ENCODE measurements around the gene RPL18.
A peak's percentile ranks its signal among the peaks of the same experiment; 100 is the strongest.
"Not testable (repeated sequence)": the region's sequence is repeated elsewhere in the genome, so short reads cannot be mapped to it uniquely, and the experiment has no call there.

RPL18 gene

GRCh38 chr19:48595171-48595570 lies 23.8 kb downstream of the RPL18 start:
- POLR2A ChIA-PET (ENCODE audit: low non-redundant PET) = no interaction called here
- DNase-seq (ENCODE audit: low spot score) = no peak
- no peak for TF ChIP-seq CTCF (conservative IDR thresholded peaks at IDR 0.05; ENCODE audit: low read depth)
- CTCF ChIA-PET = interaction anchor here (0.6 to 1.4 kb wide), 2 partner anchors 13 to 140 kb away, joined by 3 to 7 read pairs; partner anchors contain the start of gene KCNJ14
- H3K27ac ChIP-seq = no peak overlapping the region

GRCh38 chr19:48591021-48591420 lies 28.0 kb downstream of the RPL18 start:
- ChIA-PET CTCF (no interaction called here), POLR2A (ENCODE audit: low non-redundant PET) (no interaction called here)
- DNase-seq (ENCODE audit: low spot score) = no peak
- peak overlapping the region; percentile 74 for H3K27ac ChIP-seq
- TF ChIP-seq CTCF (conservative IDR thresholded peaks at IDR 0.05; ENCODE audit: low read depth) = no peak

- ChIA-PET CTCF (interaction anchor here (0.6 to 1.8 kb wide), 15 partner anchors 18 to 269 kb away, joined by 3 to 7 read pairs (median 4); no protein-coding TSS in a partner anchor), POLR2A (ENCODE audit: low non-redundant PET) (interaction anchor here (0.6 kb wide), 1 partner anchor 30 kb away, joined by 3 read pairs; the partner anchor contains the start of genes RPL18 and SPHK2)
- peak; percentile 93 for DNase-seq (ENCODE audit: low spot score)
- H3K27ac ChIP-seq = peak overlapping the region; percentile 74
- peak; percentile 93 for TF ChIP-seq CTCF (conservative IDR thresholded peaks at IDR 0.05; ENCODE audit: low read depth)
Observed at GRCh38 chr19:48588670-48589401, 30.1 kb downstream of the RPL18 start.

GRCh38 chr19:48587387-48587786 lies 31.6 kb downstream of the RPL18 start:
- no peak for TF ChIP-seq CTCF (conservative IDR thresholded peaks at IDR 0.05; ENCODE audit: low read depth)
- ChIA-PET CTCF (no interaction called here), POLR2A (ENCODE audit: low non-redundant PET) (no interaction called here)
- no peak overlapping the region for H3K27ac ChIP-seq
- no peak for DNase-seq (ENCODE audit: low spot score)

- TF ChIP-seq CTCF (conservative IDR thresholded peaks at IDR 0.05; ENCODE audit: low read depth) = no peak
- ChIA-PET POLR2A (ENCODE audit: low non-redundant PET) (no interaction called here), CTCF (interaction anchor here (1.1 to 1.7 kb wide), 2 partner anchors 51 to 93 kb away, joined by 3 to 5 read pairs; no protein-coding TSS in a partner anchor)
- H3K27ac ChIP-seq = no peak overlapping the region
- DNase-seq (ENCODE audit: low spot score) = no peak
Observed at GRCh38 chr19:48582168-48582567, 36.8 kb downstream of the RPL18 start.

- ChIA-PET POLR2A (ENCODE audit: low non-redundant PET) (no interaction called here), CTCF (no interaction called here)
- no peak overlapping the region for H3K27ac ChIP-seq
- no peak for DNase-seq (ENCODE audit: low spot score)
- TF ChIP-seq CTCF (conservative IDR thresholded peaks at IDR 0.05; ENCODE audit: low read depth) = no peak
Observed at GRCh38 chr19:48578891-48579290, 40.1 kb downstream of the RPL18 start.

- CTCF ChIA-PET = interaction anchor here (0.6 kb wide), 1 partner anchor 271 kb away, joined by 3 read pairs; no protein-coding TSS in a partner anchor
- H3K27ac ChIP-seq; POLR2A ChIA-PET (ENCODE audit: low non-redundant PET): not testable (repeated sequence)
Observed at GRCh38 chr19:48577908-48578307, 41.1 kb downstream of the RPL18 start.

More at GRCh38 chr19:48577908-48578307, 41.1 kb downstream of the RPL18 start:
- not testable (repeated sequence) for DNase-seq (ENCODE audit: low spot score)

Data from RWPE1 (cell line).